B cell (primary cell): Measurements from ENCODE around the gene SCGB1D1. TPM values are rescaled to one million over a fixed set of nuclear protein-coding genes. Genes with fewer than 3 reads are reported as not detected.

Experiments used
- ATAC-seq: fragments of 200-7000 bp; cut with Tn5 transposase; one replicate; pipeline ENCODE4 v1.10.0; 2021; ENCODE audit warnings: low read depth, mild to moderate bottlenecking, moderate number of reproducible peaks, moderate library complexity
- CTCF ChIA-PET: fragments of 350-600 bp; sonication (Branson Sonifier 250); formaldehyde crosslinking; loops from one replicate; lab custom pipeline; 2021; ENCODE audit warnings: antibody characterized with exemption, inconsistent platforms; lab: Charles Lee
- POLR2A ChIA-PET: fragments of 350-600 bp; sonication (Branson Sonifier 250); formaldehyde crosslinking; loops from one replicate; lab custom pipeline; 2021; ENCODE audit warnings: antibody characterized with exemption; lab: Charles Lee
- DNase-seq: peaks from one replicate; pipeline ENCODE4 v3.0.0; 2013
- H2AFZ ChIP-seq: 2 replicates; pipeline ENCODE4 v1.6.1; 2012; ENCODE audit warnings: mild to moderate bottlenecking, low read depth, low read length; ENCODE audit not compliant: insufficient read depth, poor library complexity, severe bottlenecking
- H3K27ac ChIP-seq, 2 donors: 1 replicate in 1 of 2; 2 replicates in 1 of 2; pipeline ENCODE4 v1.5.1; 2012 to 2013; ENCODE audit warnings: low read length in 2 of 2, mild to moderate bottlenecking in 2 of 2, moderate library complexity in 1 of 2
- H3K27me3 ChIP-seq, 4 experiments: fragments of 200-600 bp in 1 of 4; sonication (generic) in 1 of 4; replicated peaks in 1 of 4; 1 replicate in 2 of 4; 2 replicates in 2 of 4; pipeline versions ENCODE4 v1.6.1 to v1.7.0; 2013 to 2016; ENCODE audit warnings: low read length in 3 of 4, mild to moderate bottlenecking in 2 of 4, mixed read lengths in 1 of 4, moderate library complexity in 1 of 4; ENCODE audit not compliant: insufficient read depth in 4 of 4, control insufficient read depth in 3 of 4; ENCODE audit errors: control extremely low read depth in 1 of 4
- H3K36me3 ChIP-seq, 2 experiments: replicated peaks in 1 of 2; 1 replicate in 1 of 2; 2 replicates in 1 of 2; pipeline versions ENCODE4 v1.6.1 to v1.7.1; 2013; ENCODE audit warnings: low read length in 1 of 2; ENCODE audit not compliant: insufficient read depth in 2 of 2, control insufficient read depth in 1 of 2; ENCODE audit errors: control extremely low read depth in 1 of 2, extremely low read depth in 1 of 2
- H3K4me1 ChIP-seq, 2 donors: fragments of 200-600 bp in 1 of 2; sonication (generic) in 1 of 2; 1 replicate in 1 of 2; 2 replicates in 1 of 2; pipeline versions ENCODE4 v1.5.1 to v1.6.1; 2013 to 2017; ENCODE audit warnings: low read length in 2 of 2; ENCODE audit not compliant: control insufficient read depth in 2 of 2, insufficient read depth in 2 of 2
- H3K4me2 ChIP-seq: replicated peaks from 2 replicates; pipeline ENCODE3; 2012; ENCODE audit warnings: mild to moderate bottlenecking, low read depth, low read length; ENCODE audit not compliant: poor library complexity, severe bottlenecking
- H3K4me3 ChIP-seq, 5 experiments: fragments of 200-600 bp in 1 of 5; sonication (generic) in 1 of 5; 1 replicate in 3 of 5; 2 replicates in 2 of 5; pipeline versions ENCODE4 v1.5.1 to v1.7.0; 2011 to 2016; ENCODE audit warnings: low read length in 4 of 5, mild to moderate bottlenecking in 4 of 5, low read depth in 2 of 5, control low read depth in 1 of 5, moderate library complexity in 1 of 5; ENCODE audit not compliant: insufficient read depth in 1 of 5; ENCODE audit errors: control extremely low read depth in 1 of 5, extremely low read depth in 1 of 5
- H3K79me2 ChIP-seq: fragments of 200-600 bp; sonication (generic); one replicate; pipeline ENCODE4 v1.6.0; 2016; ENCODE audit warnings: low read length; ENCODE audit not compliant: control insufficient read depth, insufficient read depth
- H3K9ac ChIP-seq: fragments of 200-600 bp; sonication (generic); 2 replicates; pipeline ENCODE4 v1.6.1; 2017; ENCODE audit warnings: mild to moderate bottlenecking, low read length, moderate library complexity
- H3K9me3 ChIP-seq, 3 donors: one replicate each; pipeline versions ENCODE4 v1.6.1 to v1.7.1; 2013; ENCODE audit warnings: low read length in 2 of 3; ENCODE audit not compliant: control insufficient read depth in 2 of 3, insufficient read depth in 1 of 3; ENCODE audit errors: control extremely low read depth in 1 of 3
- H4K20me1 ChIP-seq: 2 replicates; pipeline ENCODE4 v1.6.0; 2012; ENCODE audit warnings: mild to moderate bottlenecking, low read length; ENCODE audit not compliant: insufficient read depth, control insufficient read depth, poor library complexity, severe bottlenecking
- H3K27ac Mint-ChIP-seq: one replicate; pipeline ENCODE4 v1.8.0; 2021; ENCODE audit warnings: mixed read lengths
- H3K27me3 Mint-ChIP-seq: one replicate; pipeline ENCODE4 v1.8.0; 2021; ENCODE audit warnings: mixed read lengths
- H3K4me1 Mint-ChIP-seq: one replicate; pipeline ENCODE4 v1.8.0; 2021; ENCODE audit warnings: mixed read lengths
- H3K4me3 Mint-ChIP-seq: one replicate; pipeline ENCODE4 v1.8.0; 2021; ENCODE audit warnings: mixed read lengths
- H3K9me3 Mint-ChIP-seq: one replicate; pipeline ENCODE4 v1.8.0; 2022; ENCODE audit warnings: mixed read lengths; ENCODE audit not compliant: insufficient read depth
- EZH2 ChIP-seq: IDR thresholded peaks from 2 replicates; pipeline ENCODE4 v1.6.1; 2012; ENCODE audit warnings: borderline replicate concordance, low read depth, mild to moderate bottlenecking, moderate library complexity, low read length; ENCODE audit not compliant: insufficient read depth, poor library complexity, severe bottlenecking
- WGBS: methylation state at CpG from one replicate; pipeline ENCODE4 v1.1.5; 2013; ENCODE audit warnings: missing lambda C conversion rate; ENCODE audit not compliant: insufficient coverage; 5-methylcytosine and 5-hydroxymethylcytosine counted together
- intact Hi-C: fragments of 100-400 bp; cut with micrococcal nuclease; formaldehyde crosslinking; loops from one replicate; pipeline ENCODE4 v1.10.0; 2022
- polyA plus RNA-seq: library from polyadenylated mRNA; depleted of rRNA; stranded (reverse); fragments of >200 nt; gene quantifications from 2 replicates; pipeline ENCODE4 v1.2.3, GENCODE V29; 2012
- total RNA-seq, 2 donors: library from RNA; stranded (reverse); fragments of 120-200 nt in 1 of 2; gene quantifications; 1 replicate in 1 of 2; 2 replicates in 1 of 2; pipeline versions ENCODE4 v1.2.3 to v1.2.4, GENCODE V29; 2013 to 2022
- TF ChIP-seq, protein P1 (sequence below): fragments of 200-600 bp; IDR thresholded peaks from one replicate; pipeline ENCODE4 v1.8.0; 2022; ENCODE audit warnings: antibody characterized with exemption, mild to moderate bottlenecking

SCGB1D1 gene
- total and polyA plus RNA-seq, 2 donors (not counting 1 experiment from before 2014, with no cell fraction given), result not detected

DNA sequence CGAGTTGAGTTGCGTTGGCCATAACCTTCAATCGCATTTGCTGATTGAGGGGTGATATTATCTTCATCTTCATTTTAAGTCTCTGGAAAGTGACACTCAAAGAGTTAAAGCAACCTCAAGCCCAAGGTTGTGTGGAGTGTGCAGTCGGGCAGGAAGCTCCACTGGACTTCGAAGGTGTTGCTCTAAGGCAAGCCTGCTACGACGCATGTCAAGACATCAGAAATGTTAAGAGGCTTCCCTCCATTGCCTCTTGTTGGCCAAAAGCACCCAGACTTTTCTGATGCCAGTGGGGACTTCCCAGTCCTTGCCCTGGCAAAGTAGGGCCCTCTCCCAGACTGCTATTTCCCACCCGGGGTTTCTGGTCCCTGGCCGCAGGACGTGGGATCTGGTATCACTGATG is 23.6 kb upstream of the SCGB1D1 start:
- Mint-ChIP-seq H3K27me3 (peaks cover 52% of the 10 kb centered on the region), H3K9me3 (no peaks in the 10 kb centered on the region), H3K4me1 (peaks cover 3% of the 10 kb centered on the region), H3K27ac (no peak overlapping the region), H3K4me3 (no peak overlapping the region)
- TF ChIP-seq, protein P1, sequence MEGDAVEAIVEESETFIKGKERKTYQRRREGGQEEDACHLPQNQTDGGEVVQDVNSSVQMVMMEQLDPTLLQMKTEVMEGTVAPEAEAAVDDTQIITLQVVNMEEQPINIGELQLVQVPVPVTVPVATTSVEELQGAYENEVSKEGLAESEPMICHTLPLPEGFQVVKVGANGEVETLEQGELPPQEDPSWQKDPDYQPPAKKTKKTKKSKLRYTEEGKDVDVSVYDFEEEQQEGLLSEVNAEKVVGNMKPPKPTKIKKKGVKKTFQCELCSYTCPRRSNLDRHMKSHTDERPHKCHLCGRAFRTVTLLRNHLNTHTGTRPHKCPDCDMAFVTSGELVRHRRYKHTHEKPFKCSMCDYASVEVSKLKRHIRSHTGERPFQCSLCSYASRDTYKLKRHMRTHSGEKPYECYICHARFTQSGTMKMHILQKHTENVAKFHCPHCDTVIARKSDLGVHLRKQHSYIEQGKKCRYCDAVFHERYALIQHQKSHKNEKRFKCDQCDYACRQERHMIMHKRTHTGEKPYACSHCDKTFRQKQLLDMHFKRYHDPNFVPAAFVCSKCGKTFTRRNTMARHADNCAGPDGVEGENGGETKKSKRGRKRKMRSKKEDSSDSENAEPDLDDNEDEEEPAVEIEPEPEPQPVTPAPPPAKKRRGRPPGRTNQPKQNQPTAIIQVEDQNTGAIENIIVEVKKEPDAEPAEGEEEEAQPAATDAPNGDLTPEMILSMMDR, result no peak
- TF ChIP-seq EZH2, result no peak
- no peaks in the 10 kb centered on the region for H3K36me3 ChIP-seq
- DNase-seq, result no peak
- H3K9me3 ChIP-seq, result no peaks in the 10 kb centered on the region
- WGBS, result 86% methylated on average over 8 of the region's 10 CpGs
- H3K4me2 ChIP-seq, result no peak overlapping the region
- no peak overlapping the region for H3K4me3 ChIP-seq
- ChIA-PET POLR2A (no interaction called here), CTCF (interaction anchor here (0.5 kb wide), 1 partner anchor 10 kb away, joined by 4 read pairs; no protein-coding TSS in a partner anchor)
- H3K27me3 ChIP-seq, result peaks cover 0 to 17% (median 6%) of the 10 kb centered on the region in 4 experiments
- intact Hi-C loops, result no loop called here
- no peak overlapping the region for H3K27ac ChIP-seq
- H3K9ac ChIP-seq, result no peak overlapping the region
- ATAC-seq, result no peak
- no peaks in the 10 kb centered on the region for H4K20me1 ChIP-seq
- H3K79me2 ChIP-seq, result no peaks in the 10 kb centered on the region
- no peak overlapping the region for H2AFZ ChIP-seq
- H3K4me1 ChIP-seq, result peaks cover 0 to under 1% of the 10 kb centered on the region in 2 donors

DNA sequence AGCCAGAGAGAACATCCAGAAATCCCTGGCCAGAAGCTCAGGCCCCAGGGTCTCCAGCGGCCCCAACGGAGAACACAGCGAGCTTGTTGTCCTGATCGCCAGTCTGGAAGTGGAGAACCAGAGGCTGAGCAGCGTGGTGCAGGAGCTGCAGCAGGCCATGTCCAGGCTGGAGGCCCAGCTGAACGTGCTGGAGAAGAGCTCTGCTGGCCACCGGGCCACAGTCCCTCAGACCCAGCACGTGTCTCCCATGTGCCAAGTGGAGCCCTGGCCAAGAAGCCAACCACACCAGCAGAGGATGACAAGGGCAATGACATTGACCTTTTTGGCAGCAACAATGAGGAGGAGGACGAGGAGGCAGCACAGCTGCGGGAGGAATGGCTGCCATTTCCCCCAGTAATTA is 20.6 kb upstream of the SCGB1D1 start:
- Histone ChIP-seq H3K4me1 (peaks cover 0 to 3% of the 10 kb centered on the region in 2 donors), H2AFZ (no peak overlapping the region), H3K27ac (no peak overlapping the region), H3K27me3 (peaks cover 0 to 22% (median 8%) of the 10 kb centered on the region in 4 experiments), H3K9ac (no peak overlapping the region), H3K79me2 (no peaks in the 10 kb centered on the region), H3K36me3 (no peaks in the 10 kb centered on the region), H3K4me2 (no peak overlapping the region), H3K4me3 (no peak overlapping the region), H4K20me1 (no peaks in the 10 kb centered on the region), H3K9me3 (no peaks in the 10 kb centered on the region)
- Mint-ChIP-seq H3K27me3 (peaks cover 63% of the 10 kb centered on the region), H3K4me3 (no peak overlapping the region), H3K9me3 (no peaks in the 10 kb centered on the region), H3K27ac (no peak overlapping the region), H3K4me1 (peaks cover 5% of the 10 kb centered on the region)
- no peak for DNase-seq
- intact Hi-C loops, result no loop called here
- 87% methylated on average over 10 of the region's 10 CpGs for WGBS
- no peak for TF ChIP-seq EZH2
- TF ChIP-seq, protein P1, result no peak
- POLR2A ChIA-PET, result no interaction called here
- ATAC-seq, result no peak
- CTCF ChIA-PET, result interaction anchor here (4.2 kb wide), 1 partner anchor 142 kb away, joined by 15 read pairs; no protein-coding TSS in a partner anchor
